Astrocyte of the spinal cord (primary cell): Measurements from ENCODE around the gene FANCI.
"Not testable (repeated sequence)": the region's sequence is repeated elsewhere in the genome, so short reads cannot be mapped to it uniquely, and the experiment has no call there.

Experiments used
- DNase-seq: peaks from one replicate; pipeline ENCODE4 v3.0.0; 2011; ENCODE audit warnings: low read depth, low spot score
- H3K4me3 ChIP-seq: 2 replicates; pipeline ENCODE4 v1.5.1; 2011; ENCODE audit warnings: low read depth, mild to moderate bottlenecking, low read length, moderate library complexity
- in situ Hi-C: cut with HindIII; loops from 2 replicates; pipeline ENCODE4 v1.10.0; 2017; ENCODE audit warnings: low sequenced_read_pairs
- TF ChIP-seq, protein P1 (sequence below): IDR thresholded peaks from 2 replicates; pipeline ENCODE4 v1.5.1; 2012; ENCODE audit warnings: low read depth, mild to moderate bottlenecking, low read length, inconsistent platforms

Gene FANCI

DNA sequence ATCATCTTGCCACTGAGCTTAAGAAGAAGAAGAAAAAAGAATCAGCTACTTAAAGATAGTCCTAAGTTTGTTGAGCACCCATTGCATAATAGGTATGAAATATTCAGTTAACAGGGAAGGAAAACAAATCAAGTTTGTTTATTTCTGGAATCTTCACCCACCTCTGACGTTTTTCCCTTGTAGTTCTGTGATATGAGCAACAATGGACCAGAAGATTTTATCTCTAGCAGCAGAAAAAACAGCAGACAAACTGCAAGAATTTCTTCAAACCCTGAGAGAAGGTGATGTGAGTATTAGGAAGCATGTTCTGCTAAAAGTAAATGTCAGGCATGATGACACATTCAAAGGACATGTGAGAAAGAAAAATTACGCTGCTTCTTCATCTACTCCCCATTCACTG is 3.7 kb downstream of the FANCI start:
- no peak for DNase-seq
- no peak overlapping the region for H3K4me3 ChIP-seq
- TF ChIP-seq, protein P1, sequence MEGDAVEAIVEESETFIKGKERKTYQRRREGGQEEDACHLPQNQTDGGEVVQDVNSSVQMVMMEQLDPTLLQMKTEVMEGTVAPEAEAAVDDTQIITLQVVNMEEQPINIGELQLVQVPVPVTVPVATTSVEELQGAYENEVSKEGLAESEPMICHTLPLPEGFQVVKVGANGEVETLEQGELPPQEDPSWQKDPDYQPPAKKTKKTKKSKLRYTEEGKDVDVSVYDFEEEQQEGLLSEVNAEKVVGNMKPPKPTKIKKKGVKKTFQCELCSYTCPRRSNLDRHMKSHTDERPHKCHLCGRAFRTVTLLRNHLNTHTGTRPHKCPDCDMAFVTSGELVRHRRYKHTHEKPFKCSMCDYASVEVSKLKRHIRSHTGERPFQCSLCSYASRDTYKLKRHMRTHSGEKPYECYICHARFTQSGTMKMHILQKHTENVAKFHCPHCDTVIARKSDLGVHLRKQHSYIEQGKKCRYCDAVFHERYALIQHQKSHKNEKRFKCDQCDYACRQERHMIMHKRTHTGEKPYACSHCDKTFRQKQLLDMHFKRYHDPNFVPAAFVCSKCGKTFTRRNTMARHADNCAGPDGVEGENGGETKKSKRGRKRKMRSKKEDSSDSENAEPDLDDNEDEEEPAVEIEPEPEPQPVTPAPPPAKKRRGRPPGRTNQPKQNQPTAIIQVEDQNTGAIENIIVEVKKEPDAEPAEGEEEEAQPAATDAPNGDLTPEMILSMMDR, result no peak
- in situ Hi-C loops, result no loop called here

DNA sequence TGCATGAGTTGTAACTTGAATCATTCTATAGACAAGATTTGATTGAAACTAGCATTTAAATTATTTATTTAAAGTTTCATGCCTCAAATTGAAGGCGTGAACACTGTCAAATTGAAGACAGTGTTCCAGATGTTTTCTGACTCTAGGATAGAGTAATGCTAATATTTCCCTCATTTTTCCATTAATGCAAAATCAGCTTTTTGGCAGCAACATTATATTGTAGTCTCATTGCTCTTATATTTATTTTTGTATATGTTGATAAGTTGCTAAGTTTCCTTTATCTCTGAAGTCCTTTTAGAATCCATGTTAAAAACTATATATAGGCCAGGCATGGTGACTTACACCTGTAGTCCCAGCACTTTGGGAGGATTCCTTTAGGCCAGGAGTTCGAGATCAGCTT is 4.8 kb downstream of the FANCI start:
- in situ Hi-C loops, result no loop called here
- DNase-seq, result no peak
- TF ChIP-seq, protein P1, result no peak

DNA sequence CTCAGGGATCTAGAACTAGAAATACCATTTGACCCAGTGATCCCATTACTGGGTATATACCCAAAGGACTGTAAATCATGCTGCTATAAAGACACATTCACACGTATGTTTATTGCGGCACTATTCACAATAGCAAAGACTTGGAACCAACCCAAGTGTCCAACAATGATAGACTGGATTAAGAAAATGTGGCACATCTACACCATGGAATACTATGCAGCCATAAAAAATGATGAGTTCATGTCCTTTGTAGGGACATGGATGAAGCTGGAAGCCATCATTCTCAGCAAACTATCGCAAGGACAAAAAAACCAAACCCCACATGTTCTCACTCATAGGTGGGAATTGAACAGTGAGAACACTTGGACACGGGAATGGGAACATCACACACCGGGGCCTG is 6.4 kb downstream of the FANCI start:
- DNase-seq, H3K4me3 ChIP-seq, in situ Hi-C loops: not testable (repeated sequence)

More for the DNA sequence above, 4.8 kb downstream of the FANCI start:
- no peak overlapping the region for H3K4me3 ChIP-seq

DNA sequence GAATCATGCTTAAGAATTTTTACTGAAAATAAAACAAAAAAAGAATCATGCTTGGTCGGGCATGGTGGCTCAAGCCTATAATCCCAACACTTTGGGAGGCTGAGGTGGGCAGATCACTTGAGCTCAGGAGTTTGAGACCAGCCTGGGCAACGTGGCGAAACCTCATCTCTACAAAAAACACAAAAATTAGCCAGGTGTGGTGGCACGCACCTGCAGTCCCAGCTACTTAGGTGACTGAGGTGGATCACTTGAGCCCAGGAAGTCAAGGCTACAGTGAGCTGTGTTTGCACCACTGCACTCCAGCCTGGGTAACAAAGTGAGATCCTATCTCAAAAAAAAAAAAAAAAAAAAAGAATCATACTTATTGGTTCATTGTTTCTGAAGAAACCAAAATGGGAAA is 33.5 kb downstream of the FANCI start:
- DNase-seq, in situ Hi-C loops, H3K4me3 ChIP-seq: not testable (repeated sequence)

DNA sequence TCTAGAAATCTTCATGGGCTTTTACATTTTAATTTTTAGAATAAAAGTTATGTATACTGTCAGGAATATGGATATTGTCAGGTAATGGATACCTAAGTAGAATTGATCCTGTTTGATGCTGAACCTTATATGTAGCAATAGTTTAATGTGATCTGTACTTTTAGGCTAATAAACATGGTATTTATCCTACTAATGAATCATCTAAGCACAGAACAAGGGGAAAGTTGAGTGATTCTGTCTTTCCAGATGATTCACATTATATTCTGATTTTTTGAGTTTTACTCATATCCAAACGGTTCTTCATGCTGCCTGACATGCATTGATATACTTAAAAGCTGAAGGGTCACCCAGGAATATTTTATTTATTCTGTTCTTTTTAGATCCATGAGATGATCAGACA is 34.5 kb downstream of the FANCI start:
- TF ChIP-seq, protein P1, result no peak
- no peak overlapping the region for H3K4me3 ChIP-seq
- no peak for DNase-seq
- in situ Hi-C loops, result no loop called here

DNA sequence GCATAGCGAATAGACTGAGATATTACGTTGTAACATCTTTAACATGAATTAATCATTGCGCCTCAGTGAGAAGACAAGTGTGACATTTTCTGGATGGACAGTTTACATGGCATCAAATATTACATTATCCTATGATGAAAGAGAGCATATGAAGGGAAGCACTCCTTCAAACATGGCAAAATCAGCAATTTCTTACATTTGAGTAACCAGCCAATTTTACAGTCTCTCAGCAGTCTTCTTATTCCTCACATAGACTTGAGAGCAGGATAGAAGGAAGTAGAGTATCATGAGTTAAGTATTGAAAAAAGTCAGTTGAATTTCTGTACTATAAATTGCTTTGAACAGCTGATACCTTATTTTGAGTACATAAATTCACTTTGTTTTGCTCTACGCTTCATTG is 38.9 kb downstream of the FANCI start:
- TF ChIP-seq, protein P1, result no peak
- no peak overlapping the region for H3K4me3 ChIP-seq
- in situ Hi-C loops, result no loop called here
- DNase-seq, result no peak

DNA sequence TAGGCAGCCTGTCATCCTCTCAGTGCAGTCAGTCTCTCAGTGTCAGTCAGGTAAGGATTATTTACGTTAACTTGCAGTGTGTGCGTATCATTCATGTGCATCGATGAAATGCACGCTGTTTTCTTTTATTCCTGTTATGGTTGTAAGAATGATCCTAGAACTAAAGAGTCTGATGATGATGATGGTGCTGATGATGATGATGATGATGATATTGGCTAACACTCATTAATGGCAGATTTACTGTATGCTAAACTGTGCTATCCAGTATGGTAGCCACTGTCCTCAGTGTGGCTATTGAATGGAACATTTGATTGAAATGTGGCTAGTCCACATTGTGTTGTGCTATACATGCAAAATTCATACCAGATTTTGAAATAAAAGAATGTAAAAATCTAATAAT is 39.4 kb downstream of the FANCI start:
- no peak for DNase-seq
- TF ChIP-seq, protein P1, result no peak
- in situ Hi-C loops, result no loop called here
- H3K4me3 ChIP-seq, result no peak overlapping the region

DNA sequence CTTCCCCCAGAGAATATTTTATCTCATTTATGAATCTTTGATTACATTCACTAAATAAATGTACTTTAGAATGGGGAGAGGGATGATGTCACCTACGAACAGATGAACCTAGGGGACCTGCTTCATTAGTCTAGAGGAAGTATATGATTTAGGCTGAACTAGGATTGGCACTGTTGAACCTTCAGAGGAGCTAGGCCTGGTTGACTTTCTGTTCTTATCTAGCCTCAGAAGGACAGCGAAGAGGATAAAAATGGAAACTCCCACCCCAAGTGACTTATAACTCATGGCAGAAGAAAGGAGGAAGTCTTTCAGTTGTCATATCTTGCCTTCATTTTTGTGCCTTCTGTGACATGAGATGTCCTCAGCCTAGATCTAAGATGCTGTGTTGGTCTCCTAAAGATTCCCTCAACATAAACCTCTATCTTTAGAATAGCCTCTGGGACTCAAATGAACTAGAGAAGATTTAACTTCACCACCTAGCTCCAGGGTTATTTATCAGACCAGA is 48.2 kb downstream of the FANCI start:
- no peak for DNase-seq
- TF ChIP-seq, protein P1, result no peak
- in situ Hi-C loops, result no loop called here
- no peak overlapping the region for H3K4me3 ChIP-seq
